SK-N-SH (cell line): ENCODE data around the gene CCDC116. TPM values are rescaled to one million over a fixed set of nuclear protein-coding genes. Genes with fewer than 3 reads are reported as not detected.

ENCODE experiments used
- CTCF ChIA-PET: fragments of 300-600, 350-600 bp; formaldehyde crosslinking; extraction: SDS; loops from one replicate; lab custom pipeline; 2021; lab: Yijun Ruan, JAX
- POLR2A ChIA-PET: fragments of 350-600 bp; sonication (Branson Sonifier 250); formaldehyde crosslinking; extraction: SDS; loops from one replicate; lab custom pipeline; 2020; ENCODE audit warnings: antibody characterized with exemption, inconsistent platforms; lab: Yijun Ruan, JAX
- DNase-seq: peaks from one replicate; pipeline ENCODE4 v3.0.0; 2012
- H2AFZ ChIP-seq: fragments of 200-600 bp; sonication (generic); 2 replicates; pipeline ENCODE4 v1.8.1; 2016; ENCODE audit warnings: antibody characterized with exemption, mild to moderate bottlenecking, low read depth
- H3F3A ChIP-seq: fragments of 200-600 bp; sonication (generic); replicated peaks from 2 replicates; pipeline ENCODE3; 2016; ENCODE audit warnings: antibody characterized with exemption, mild to moderate bottlenecking; ENCODE audit not compliant: insufficient read depth
- H3K27ac ChIP-seq, 2 experiments: fragments of 200-500 bp in 1 of 2; fragments of 200-600 bp in 1 of 2; sonication (Bioruptor generic) in 1 of 2; sonication (generic), shearing (Covaris generic) in 1 of 2; 2 replicates each; pipeline versions ENCODE4 v1.5.1 to v1.6.1; 2014 to 2016; ENCODE audit warnings: low read depth in 2 of 2, inconsistent platforms in 1 of 2, low read length in 1 of 2, mild to moderate bottlenecking in 1 of 2, mixed read lengths in 1 of 2
- H3K27me3 ChIP-seq: fragments of 200-600 bp; sonication (generic), shearing (Covaris generic); 2 replicates; pipeline ENCODE4 v1.6.1; 2016; ENCODE audit warnings: mixed run types; ENCODE audit not compliant: insufficient read depth
- H3K36me3 ChIP-seq, 2 experiments: fragments of 200-500 bp in 1 of 2; fragments of 200-600 bp in 1 of 2; sonication (Bioruptor generic) in 1 of 2; sonication (generic) in 1 of 2; replicated peaks in 1 of 2; 2 replicates each; pipeline versions ENCODE3 to v1.5.1; 2014 to 2016; ENCODE audit warnings: low read length in 1 of 2, mild to moderate bottlenecking in 1 of 2; ENCODE audit not compliant: insufficient read depth in 2 of 2, control insufficient read depth in 1 of 2
- H3K4me1 ChIP-seq, 2 experiments: fragments of 200-500 bp in 1 of 2; fragments of 200-600 bp in 1 of 2; sonication (Bioruptor generic) in 1 of 2; sonication (generic), shearing (Covaris generic) in 1 of 2; 2 replicates each; pipeline versions ENCODE4 v1.5.1 to v1.6.1; 2014 to 2016; ENCODE audit warnings: low read depth in 1 of 2, low read length in 1 of 2, mixed run types in 1 of 2; ENCODE audit not compliant: insufficient read depth in 2 of 2, control insufficient read depth in 1 of 2
- H3K4me2 ChIP-seq: fragments of 200-600 bp; sonication (generic), shearing (Covaris generic); 2 replicates; pipeline ENCODE4 v1.6.1; 2017; ENCODE audit warnings: mixed run types
- H3K4me3 ChIP-seq, 2 experiments: fragments of 200-500 bp in 1 of 2; fragments of 200-600 bp in 1 of 2; sonication (Bioruptor generic) in 1 of 2; sonication (generic), shearing (Covaris generic) in 1 of 2; 2 replicates each; pipeline versions ENCODE4 v1.5.1 to v1.8.1; 2014 to 2016; ENCODE audit warnings: low read depth in 2 of 2, inconsistent platforms in 1 of 2, low read length in 1 of 2, mild to moderate bottlenecking in 1 of 2, mixed read lengths in 1 of 2, moderate library complexity in 1 of 2
- H3K79me2 ChIP-seq: fragments of 200-600 bp; sonication (generic); 2 replicates; pipeline ENCODE4 v1.8.1; 2017; ENCODE audit warnings: mild to moderate bottlenecking; ENCODE audit not compliant: insufficient read depth
- H3K9ac ChIP-seq: fragments of 200-600 bp; sonication (generic); 2 replicates; pipeline ENCODE4 v1.6.1; 2017; ENCODE audit warnings: mixed run types
- H3K9me2 ChIP-seq: fragments of 200-600 bp; sonication (generic); 2 replicates; pipeline ENCODE4 v1.6.1; 2017; ENCODE audit warnings: mixed run types
- H3K9me3 ChIP-seq: fragments of 200-600 bp; sonication (generic); 2 replicates; pipeline ENCODE4 v1.6.1; 2017; ENCODE audit warnings: mixed run types, mild to moderate bottlenecking, moderate library complexity
- H4K20me1 ChIP-seq: fragments of 200-600 bp; sonication (generic); 2 replicates; pipeline ENCODE4 v1.6.1; 2017; ENCODE audit warnings: mild to moderate bottlenecking, mixed run types; ENCODE audit not compliant: insufficient read depth
- CHD2 ChIP-seq: fragments of 150-350 bp; IDR thresholded peaks from 2 replicates; pipeline ENCODE4 v1.6.1; 2018; ENCODE audit warnings: low read length; ENCODE audit not compliant: partially characterized antibody
- ELF1 ChIP-seq: IDR thresholded peaks from 2 replicates; pipeline ENCODE4 v1.4.0; 2012
- EP300 ChIP-seq, 2 experiments: IDR thresholded peaks; 2 replicates each; pipeline versions ENCODE4 v1.4.0 to v1.6.1; 2012; ENCODE audit warnings: borderline replicate concordance in 1 of 2, low read depth in 1 of 2, low read length in 1 of 2
- EZH2phosphoT487 ChIP-seq: fragments of 200-600 bp; sonication (generic); IDR thresholded peaks from 2 replicates; pipeline ENCODE4 v1.6.1; 2017; ENCODE audit warnings: low read depth, mixed run types, mild to moderate bottlenecking, antibody characterized with exemption, moderate library complexity, borderline replicate concordance
- FOSL2 ChIP-seq: IDR thresholded peaks from 2 replicates; pipeline ENCODE4 v1.4.0; 2012; ENCODE audit warnings: low read depth, mild to moderate bottlenecking, moderate library complexity, borderline replicate concordance
- FOXJ3 ChIP-seq: sonication (generic); formaldehyde crosslinking; IDR thresholded peaks from 2 replicates; pipeline ENCODE4 v1.5.1; 2020; ENCODE audit warnings: mild to moderate bottlenecking, missing genetic modification reagents
- FOXM1 ChIP-seq: IDR thresholded peaks from 2 replicates; pipeline ENCODE4 v1.4.0; 2012; ENCODE audit warnings: low read depth, mild to moderate bottlenecking
- MEF2A ChIP-seq: IDR thresholded peaks from 2 replicates; pipeline ENCODE4 v1.4.0; 2012; ENCODE audit warnings: low read depth, borderline replicate concordance
- NFIC ChIP-seq: IDR thresholded peaks from 2 replicates; pipeline ENCODE4 v1.4.0; 2012; ENCODE audit warnings: borderline replicate concordance
- REST ChIP-seq: IDR thresholded peaks from 2 replicates; pipeline ENCODE4 v1.6.1; 2012; ENCODE audit warnings: mild to moderate bottlenecking, low read depth, low read length, moderate library complexity
- RXRA ChIP-seq: IDR thresholded peaks from 2 replicates; pipeline ENCODE4 v1.4.0; 2012; ENCODE audit warnings: low read depth, mild to moderate bottlenecking, borderline replicate concordance
- SIN3A ChIP-seq: IDR thresholded peaks from 2 replicates; pipeline ENCODE4 v1.6.1; 2012; ENCODE audit warnings: low read depth, mild to moderate bottlenecking, low read length, moderate library complexity, borderline replicate concordance
- SMC3 ChIP-seq: IDR thresholded peaks from 2 replicates; pipeline ENCODE4 v1.6.1; 2012; ENCODE audit warnings: low read depth, low read length, improper control_type of control experiment
- TAF1 ChIP-seq: IDR thresholded peaks from 2 replicates; pipeline ENCODE4 v1.6.1; 2012; ENCODE audit warnings: low read depth, mild to moderate bottlenecking, low read length, moderate library complexity, borderline replicate concordance
- USF1 ChIP-seq: IDR thresholded peaks from 2 replicates; pipeline ENCODE4 v1.4.0; 2012; ENCODE audit warnings: low read depth, borderline replicate concordance
- ZBTB33 ChIP-seq: IDR thresholded peaks from 2 replicates; pipeline ENCODE4 v1.4.0; 2012; ENCODE audit warnings: low read depth, borderline replicate concordance
- WGBS: methylation state at CpG from one replicate; pipeline ENCODE4 v1.1.6; 2017; ENCODE audit warnings: low lambda C conversion rate; 5-methylcytosine and 5-hydroxymethylcytosine counted together
- polyA plus RNA-seq, 3 experiments: library from polyadenylated mRNA; depleted of rRNA; stranded (reverse); fragments of >200 nt; gene quantifications; 2 replicates each; pipeline ENCODE4 v1.2.3, GENCODE V29; 2012

CCDC116 gene
- polyA plus RNA-seq, 1 of the 3 experiments (the other 2 are of a cell fraction) = 0.28 TPM

- no peak overlapping the region for H3K4me3 ChIP-seq
- no peak for DNase-seq
- H3K4me2 ChIP-seq = no peak overlapping the region
- no peaks in the 10 kb centered on the region; a peak in 1 of 4 replicates for H3K4me1 ChIP-seq
- POLR2A ChIA-PET = no interaction called here
- H4K20me1 ChIP-seq = no peaks in the 10 kb centered on the region
- no peak overlapping the region for H3K9ac ChIP-seq
- 96% methylated on average over 20 of the region's 21 CpGs for WGBS
- H3K36me3 ChIP-seq = peaks cover 0 to 26% of the 10 kb centered on the region in 2 experiments
- H3K27me3 ChIP-seq = no peaks in the 10 kb centered on the region
- H3K79me2 ChIP-seq = no peaks in the 10 kb centered on the region
- no peaks in the 10 kb centered on the region for H3K9me3 ChIP-seq
- CTCF ChIA-PET = interaction anchor here (0.6 to 2.4 kb wide), 5 partner anchors 10 to 257 kb away, joined by 3 to 10 read pairs (median 3); no protein-coding TSS in a partner anchor
- no peak for TF ChIP-seq MEF2A
- TF ChIP-seq ZBTB33 = no peak
- TF ChIP-seq ELF1 = no peak
- H3K27ac ChIP-seq = no peak overlapping the region
- H3F3A ChIP-seq = no peaks in the 10 kb centered on the region
- no peak overlapping the region for H2AFZ ChIP-seq
- no peaks in the 10 kb centered on the region for H3K9me2 ChIP-seq
These were observed 48.4 kb downstream of the CCDC116 start for GRCh38 chr22:21680830-21681565.

- no peak for DNase-seq
- ChIA-PET POLR2A (interaction anchor here (1.0 kb wide), 1 partner anchor 12 kb away, joined by 4 read pairs; no protein-coding TSS in a partner anchor), CTCF (interaction anchor here (1.0 to 2.4 kb wide), 4 partner anchors 39 to 271 kb away, joined by 3 to 10 read pairs (median 4); partner anchors contain the start of gene PPM1F)
- no peaks in the 10 kb centered on the region for H3K9me3 ChIP-seq
- H3K4me1 ChIP-seq = no peaks in the 10 kb centered on the region; a peak in 1 of 4 replicates
- no peak overlapping the region for H3K9ac ChIP-seq
- H3K4me2 ChIP-seq = no peak overlapping the region
- H3K9me2 ChIP-seq = no peaks in the 10 kb centered on the region
- H3K27ac ChIP-seq = no peak overlapping the region; a peak in 1 of 4 replicates
- H2AFZ ChIP-seq = no peak overlapping the region
- no peaks in the 10 kb centered on the region for H3K27me3 ChIP-seq
- H3K4me3 ChIP-seq = no peak overlapping the region
- no peaks in the 10 kb centered on the region for H4K20me1 ChIP-seq
- peaks cover 0 to 32% of the 10 kb centered on the region in 2 experiments for H3K36me3 ChIP-seq
- 90% methylated on average over 10 of the region's 24 CpGs for WGBS
- H3K79me2 ChIP-seq = no peaks in the 10 kb centered on the region
- no peaks in the 10 kb centered on the region for H3F3A ChIP-seq
- no peak for TF ChIP-seq ELF1
- TF ChIP-seq TAF1 = no peak
- TF ChIP-seq FOSL2 = no peak
- no peak for TF ChIP-seq USF1
- no peak for TF ChIP-seq REST
- TF ChIP-seq FOXJ3 (CRISPR knock-in tag) = no peak
- TF ChIP-seq CHD2 = no peak
- no peak for TF ChIP-seq NFIC
- TF ChIP-seq EP300 (IDR thresholded peaks at IDR 0.05; ENCODE audit: borderline replicate concordance in 1 of 2, low read depth in 1 of 2, low read length in 1 of 2) = no peak
- TF ChIP-seq RXRA = no peak
- TF ChIP-seq SIN3A = no peak
- TF ChIP-seq FOXM1 = no peak
- no peak for TF ChIP-seq SMC3
- TF ChIP-seq EZH2phosphoT487 = no peak
These were observed 49.2 kb downstream of the CCDC116 start for GRCh38 chr22:21681566-21682370.
